Measurements from ENCODE around the gene MYO15A.

GRCh38 chr17:18102640-18103039, 5.9 kb upstream of the MYO15A start:
- TF ChIP-seq, protein P1, sequence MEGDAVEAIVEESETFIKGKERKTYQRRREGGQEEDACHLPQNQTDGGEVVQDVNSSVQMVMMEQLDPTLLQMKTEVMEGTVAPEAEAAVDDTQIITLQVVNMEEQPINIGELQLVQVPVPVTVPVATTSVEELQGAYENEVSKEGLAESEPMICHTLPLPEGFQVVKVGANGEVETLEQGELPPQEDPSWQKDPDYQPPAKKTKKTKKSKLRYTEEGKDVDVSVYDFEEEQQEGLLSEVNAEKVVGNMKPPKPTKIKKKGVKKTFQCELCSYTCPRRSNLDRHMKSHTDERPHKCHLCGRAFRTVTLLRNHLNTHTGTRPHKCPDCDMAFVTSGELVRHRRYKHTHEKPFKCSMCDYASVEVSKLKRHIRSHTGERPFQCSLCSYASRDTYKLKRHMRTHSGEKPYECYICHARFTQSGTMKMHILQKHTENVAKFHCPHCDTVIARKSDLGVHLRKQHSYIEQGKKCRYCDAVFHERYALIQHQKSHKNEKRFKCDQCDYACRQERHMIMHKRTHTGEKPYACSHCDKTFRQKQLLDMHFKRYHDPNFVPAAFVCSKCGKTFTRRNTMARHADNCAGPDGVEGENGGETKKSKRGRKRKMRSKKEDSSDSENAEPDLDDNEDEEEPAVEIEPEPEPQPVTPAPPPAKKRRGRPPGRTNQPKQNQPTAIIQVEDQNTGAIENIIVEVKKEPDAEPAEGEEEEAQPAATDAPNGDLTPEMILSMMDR (IDR thresholded peaks at IDR 0.05) = no peak
- TF ChIP-seq EP300 (IDR thresholded peaks at IDR 0.05) (no peak), POLR2A (IDR thresholded peaks at IDR 0.05) (no peak)
